HEK293T (cell line): ENCODE measurements around the gene HTRA2.

Experiments used
- ARNT ChIP-seq: fragments of 450-650 bp; IDR thresholded peaks from 2 replicates; pipeline ENCODE4 v1.6.1; 2017; ENCODE audit warnings: mild to moderate bottlenecking
- BHLHE40 ChIP-seq: fragments of 450-650 bp; IDR thresholded peaks from 2 replicates; pipeline ENCODE4 v1.6.1; 2016; ENCODE audit warnings: mild to moderate bottlenecking, moderate library complexity, borderline replicate concordance
- FOXA1 ChIP-seq: fragments of 450-650 bp; IDR thresholded peaks from 2 replicates; pipeline ENCODE4 v1.6.1; 2016; ENCODE audit warnings: mild to moderate bottlenecking
- FOXK2 ChIP-seq: fragments of 450-650 bp; IDR thresholded peaks from 2 replicates; pipeline ENCODE4 v1.6.1; 2016; ENCODE audit warnings: mild to moderate bottlenecking
- FOXM1 ChIP-seq: fragments of 450-650 bp; IDR thresholded peaks from 2 replicates; pipeline ENCODE4 v1.6.1; 2017; ENCODE audit warnings: mild to moderate bottlenecking, borderline replicate concordance
- HDGF ChIP-seq: fragments of 450-650 bp; IDR thresholded peaks from 2 replicates; pipeline ENCODE4 v1.6.1; 2017; ENCODE audit warnings: antibody characterized with exemption, borderline replicate concordance
- PKNOX1 ChIP-seq: fragments of 450-650 bp; IDR thresholded peaks from 2 replicates; pipeline ENCODE4 v1.6.1; 2016
- SP1 ChIP-seq: fragments of 450-650 bp; IDR thresholded peaks from 2 replicates; pipeline ENCODE4 v1.6.1; 2017
- SUZ12 ChIP-seq: fragments of 450-650 bp; IDR thresholded peaks from 2 replicates; pipeline ENCODE4 v1.6.1; 2016; ENCODE audit warnings: mild to moderate bottlenecking

GRCh38 chr2:74546004-74546403 is 16.3 kb downstream of the HTRA2 start:
- TF ChIP-seq FOXK2 (no peak), ARNT (no peak), FOXM1 (no peak), BHLHE40 (no peak), SP1 (no peak), SUZ12 (no peak), FOXA1 (no peak), PKNOX1 (no peak), HDGF (no peak)
